HepG2 (cell line): ENCODE results near the gene GRP. TPM values are rescaled to one million over a fixed set of nuclear protein-coding genes. Genes with fewer than 3 reads are reported as not detected.

Experiments used
- ATAC-seq: fragments of 200-7000 bp; cut with Tn5 transposase; 3 replicates; pipeline ENCODE4 v1.9.1; 2020; ENCODE audit warnings: mild to moderate bottlenecking, moderate library complexity
- BruUV-seq: library from RNA; stranded (reverse); fragments of 400-500 nt; replicated peaks from 2 replicates; lab custom pipeline; 2021; lab: Mats Ljungman, UMichigan
- CTCF ChIA-PET: fragments of 300-600 bp; formaldehyde crosslinking; extraction: SDS; loops from one replicate; lab custom pipeline; 2021; ENCODE audit warnings: low total read pairs, inconsistent platforms, low intra/inter-chr PET ratio; lab: Yijun Ruan, JAX
- POLR2A ChIA-PET: fragments of 350-600 bp; sonication (Branson Sonifier 250); formaldehyde crosslinking; loops from one replicate; lab custom pipeline; 2020; ENCODE audit warnings: antibody characterized with exemption, inconsistent platforms; lab: Yijun Ruan, JAX
- DNase-seq: peaks from one replicate; pipeline ENCODE4 v3.0.0-alpha.2; 2015; ENCODE audit warnings: low spot score
- FAIRE-seq: peaks from 3 replicates; lab custom pipeline; 2011; peaks lifted over from hg19 to GRCh38; lab: Jason Lieb, UNC
- H2AFZ ChIP-seq: one replicate; pipeline ENCODE4 v1.6.1; 2011; ENCODE audit warnings: low read length, inconsistent platforms
- H3K27ac ChIP-seq: fragments of 300-600 bp; 3 replicates; pipeline ENCODE4 v1.8.0; 2011; ENCODE audit warnings: mixed run types, mild to moderate bottlenecking, mixed read lengths, low read length, inconsistent platforms; ENCODE audit not compliant: insufficient read depth; ENCODE audit errors: extremely low read length
- H3K27me3 ChIP-seq, 2 experiments: fragments of 200-600 bp in 1 of 2; 2 replicates in 1 of 2; 3 replicates in 1 of 2; pipeline versions ENCODE4 v1.6.0 to v1.8.0; 2011; ENCODE audit warnings: low read length in 2 of 2, mild to moderate bottlenecking in 2 of 2, moderate library complexity in 2 of 2, inconsistent platforms in 1 of 2; ENCODE audit not compliant: insufficient read depth in 2 of 2, control insufficient read depth in 1 of 2
- H3K36me3 ChIP-seq, 2 experiments: fragments of 200-600 bp in 1 of 2; replicated peaks in 1 of 2; 2 replicates in 1 of 2; 3 replicates in 1 of 2; pipeline versions ENCODE4 v1.5.1 to v1.8.0; 2011; ENCODE audit warnings: low read length in 2 of 2, inconsistent platforms in 1 of 2; ENCODE audit not compliant: insufficient read depth in 2 of 2, control insufficient read depth in 1 of 2
- H3K4me1 ChIP-seq: 2 replicates; pipeline ENCODE4 v1.5.1; 2012; ENCODE audit warnings: low read length, inconsistent platforms; ENCODE audit not compliant: insufficient read depth
- H3K4me2 ChIP-seq: 2 replicates; pipeline ENCODE4 v1.6.0; 2011; ENCODE audit warnings: low read depth, low read length, inconsistent platforms
- H3K4me3 ChIP-seq, 3 experiments: fragments of 200-600 bp in 1 of 3; sonication (generic), shearing (Covaris generic) in 1 of 3; replicated peaks in 1 of 3; 2 replicates each; pipeline ENCODE4 v1.5.1; 2011 to 2016; ENCODE audit warnings: low read length in 3 of 3, inconsistent platforms in 2 of 3, low read depth in 2 of 3, mild to moderate bottlenecking in 2 of 3, control low read depth in 1 of 3, mixed read lengths in 1 of 3; ENCODE audit not compliant: insufficient read depth in 1 of 3
- H3K79me2 ChIP-seq: one replicate; pipeline ENCODE4 v1.6.1; 2011; ENCODE audit warnings: low read length, inconsistent platforms; ENCODE audit not compliant: insufficient read depth
- H3K9ac ChIP-seq: 2 replicates; pipeline ENCODE4 v1.6.0; 2011; ENCODE audit warnings: mild to moderate bottlenecking, low read depth, low read length, inconsistent platforms; ENCODE audit not compliant: insufficient read depth
- H3K9me3 ChIP-seq: 2 replicates; pipeline ENCODE4 v1.5.1; 2012; ENCODE audit warnings: mild to moderate bottlenecking, low read length
- H4K20me1 ChIP-seq: 2 replicates; pipeline ENCODE4 v1.6.0; 2011; ENCODE audit warnings: inconsistent platforms, mild to moderate bottlenecking, low read length, moderate library complexity; ENCODE audit not compliant: insufficient read depth
- BORCS8-MEF2B ChIP-seq: sonication (generic); formaldehyde crosslinking; IDR thresholded peaks from 2 replicates; pipeline ENCODE4 v1.8.0; 2022; ENCODE audit warnings: mild to moderate bottlenecking, missing genetic modification reagents
- ERF ChIP-seq: IDR thresholded peaks from 2 replicates; pipeline ENCODE4 v1.6.1; 2018; ENCODE audit warnings: missing biosample characterization, missing genetic modification reagents
- MBD4 ChIP-seq: IDR thresholded peaks from 2 replicates; pipeline ENCODE4 v1.6.1; 2012; ENCODE audit warnings: low read length, inconsistent platforms, borderline replicate concordance
- PHF20 ChIP-seq: sonication (generic); formaldehyde crosslinking; IDR thresholded peaks from 2 replicates; pipeline ENCODE4 v1.5.0; 2020; ENCODE audit warnings: mild to moderate bottlenecking, missing genetic modification reagents
- RFX1 ChIP-seq: fragments of 450-650 bp; IDR thresholded peaks from 2 replicates; pipeline ENCODE4 v1.6.1; 2017
- TCF7 ChIP-seq: sonication (generic); IDR thresholded peaks from 2 replicates; pipeline ENCODE4 v1.6.1; 2016; ENCODE audit warnings: antibody characterized with exemption, low read depth
- ZFP82 ChIP-seq: sonication (generic); formaldehyde crosslinking; IDR thresholded peaks from 2 replicates; pipeline ENCODE4 v1.5.1; 2020; ENCODE audit warnings: mild to moderate bottlenecking, missing genetic modification reagents, borderline replicate concordance
- ZNF34 ChIP-seq: sonication (generic); formaldehyde crosslinking; IDR thresholded peaks from 2 replicates; pipeline ENCODE4 v1.4.0; 2020; ENCODE audit warnings: mild to moderate bottlenecking, missing genetic modification reagents, borderline replicate concordance
- ZNF644 ChIP-seq: IDR thresholded peaks from 2 replicates; pipeline ENCODE4 v1.6.1; 2016; ENCODE audit warnings: low read depth
- ZNF7 ChIP-seq: IDR thresholded peaks from 2 replicates; pipeline ENCODE4 v1.6.1; 2016; ENCODE audit warnings: missing biosample characterization, missing genetic modification reagents
- WGBS: methylation state at CpG from one replicate; pipeline ENCODE4 v1.1.6; 2017; ENCODE audit warnings: low lambda C conversion rate; 5-methylcytosine and 5-hydroxymethylcytosine counted together
- in situ Hi-C: cut with HindIII; loops from 2 replicates; pipeline ENCODE4 v1.10.0; 2017; ENCODE audit warnings: low pct_unique_long_range_greater_than_20kb; ENCODE audit not compliant: extremely low pct_ligation_motif_present
- intact Hi-C: fragments of 100-400 bp; cut with micrococcal nuclease; formaldehyde crosslinking; loops from one replicate; pipeline ENCODE4 v1.10.0; 2022; ENCODE audit not compliant: unreplicated experiment
- polyA plus RNA-seq, 8 experiments: library from polyadenylated mRNA; depleted of rRNA in 3 of 8; stranded (reverse) in 7 of 8; unstranded in 1 of 8; fragments of >200 nt; fragmentation: Illumina TruSeq in 4 of 8; extraction: Trizol in 4 of 8; gene quantifications; 2 replicates each; pipeline versions ENCODE4 v1.2.1 to v1.2.3, GENCODE V29; 2011 to 2016; ENCODE audit warnings: low read depth in 4 of 8, missing spikeins in 1 of 8, mixed read lengths in 1 of 8; ENCODE audit not compliant: insufficient read depth in 1 of 8
- total RNA-seq, 5 experiments: library from RNA; depleted of rRNA; stranded (reverse); fragments of >200 nt; fragmentation: Illumina TruSeq; extraction: Trizol; gene quantifications; 2 replicates each; pipeline ENCODE4 v1.2.3, GENCODE V29; 2016; ENCODE audit warnings: low read depth in 1 of 5
- TF ChIP-seq, protein P1 (sequence below): sonication (generic); formaldehyde crosslinking; IDR thresholded peaks from 2 replicates; pipeline ENCODE4 v1.9.0; 2021; ENCODE audit warnings: missing genetic modification reagents, mild to moderate bottlenecking, borderline replicate concordance
- TF ChIP-seq, protein P2 (sequence below): sonication (generic); formaldehyde crosslinking; IDR thresholded peaks from 2 replicates; pipeline ENCODE4 v1.5.0; 2020; ENCODE audit warnings: missing genetic modification reagents
- TF ChIP-seq, protein P3 (sequence below): sonication (generic); formaldehyde crosslinking; IDR thresholded peaks from 2 replicates; pipeline ENCODE4 v1.4.0; 2020; ENCODE audit warnings: missing genetic modification reagents
- TF ChIP-seq, protein P4 (sequence below): sonication (generic); formaldehyde crosslinking; IDR thresholded peaks from 2 replicates; pipeline ENCODE4 v1.9.0; 2021; ENCODE audit warnings: missing genetic modification reagents, mild to moderate bottlenecking, borderline replicate concordance

Gene GRP
- total and polyA plus RNA-seq, 2 of the 13 experiments (the other 11 are each of a cell fraction or from before 2014, with no cell fraction given), result not detected

DNA sequence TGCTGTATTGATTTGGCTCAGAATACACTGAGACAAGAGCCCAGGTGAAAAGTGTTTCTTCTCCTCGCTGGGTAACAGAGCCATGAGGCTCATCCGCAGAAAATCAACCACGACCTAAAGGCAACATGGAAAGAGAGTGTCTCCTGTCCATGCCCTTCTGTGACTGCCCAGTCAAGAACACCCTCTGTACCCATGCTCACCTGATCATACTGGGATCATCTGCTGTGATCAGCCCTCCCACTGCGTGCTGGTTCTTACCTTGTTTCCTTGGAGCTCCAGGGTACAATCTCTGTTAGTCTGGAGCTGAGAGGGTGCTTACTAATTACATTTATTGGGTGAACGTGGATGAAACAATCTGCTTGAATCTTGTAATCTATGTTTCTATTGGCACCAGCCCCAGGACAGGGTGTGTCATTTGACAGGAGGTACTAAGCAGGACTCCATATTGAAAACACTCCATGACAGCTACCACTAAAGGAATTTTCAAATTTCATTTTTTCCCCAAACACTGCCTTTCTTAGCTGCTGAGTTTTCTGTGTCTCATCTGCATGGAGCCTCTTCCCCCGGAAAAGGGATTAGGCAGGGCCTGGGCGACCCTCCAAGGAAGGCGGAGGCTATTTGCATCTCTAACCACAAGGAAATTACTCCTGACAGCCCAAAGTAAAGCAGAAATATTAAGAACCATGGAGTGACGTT is 39.7 kb upstream of the GRP start:
- Histone ChIP-seq H3K36me3 (no peaks in the 10 kb centered on the region), H3K9me3 (no peaks in the 10 kb centered on the region), H4K20me1 (no peaks in the 10 kb centered on the region), H3K9ac (no peak overlapping the region), H3K4me2 (no peak overlapping the region), H3K79me2 (no peaks in the 10 kb centered on the region), H3K4me3 (no peak overlapping the region), H3K27me3 (peaks cover 0 to 11% of the 10 kb centered on the region in 2 experiments; a peak in 1 of 5 replicates), H2AFZ (no peak overlapping the region), H3K27ac (no peak overlapping the region), H3K4me1 (no peaks in the 10 kb centered on the region)
- FAIRE-seq, result no peak
- intact Hi-C loops, result no loop called here
- ChIA-PET CTCF (no interaction called here), POLR2A (no interaction called here)
- WGBS, result 32% methylated on average over 6 of the region's 9 CpGs
- in situ Hi-C loops, result no loop called here
- no peak for TF ChIP-seq ZFP82 (CRISPR knock-in tag)
- TF ChIP-seq, protein P1, sequence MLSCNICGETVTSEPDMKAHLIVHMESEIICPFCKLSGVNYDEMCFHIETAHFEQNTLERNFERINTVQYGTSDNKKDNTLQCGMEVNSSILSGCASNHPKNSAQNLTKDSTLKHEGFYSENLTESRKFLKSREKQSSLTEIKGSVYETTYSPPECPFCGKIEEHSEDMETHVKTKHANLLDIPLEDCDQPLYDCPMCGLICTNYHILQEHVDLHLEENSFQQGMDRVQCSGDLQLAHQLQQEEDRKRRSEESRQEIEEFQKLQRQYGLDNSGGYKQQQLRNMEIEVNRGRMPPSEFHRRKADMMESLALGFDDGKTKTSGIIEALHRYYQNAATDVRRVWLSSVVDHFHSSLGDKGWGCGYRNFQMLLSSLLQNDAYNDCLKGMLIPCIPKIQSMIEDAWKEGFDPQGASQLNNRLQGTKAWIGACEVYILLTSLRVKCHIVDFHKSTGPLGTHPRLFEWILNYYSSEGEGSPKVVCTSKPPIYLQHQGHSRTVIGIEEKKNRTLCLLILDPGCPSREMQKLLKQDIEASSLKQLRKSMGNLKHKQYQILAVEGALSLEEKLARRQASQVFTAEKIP, result no peak
- no peak for DNase-seq
- no TSS peak for BruUV-seq
- no peak for ATAC-seq

DNA sequence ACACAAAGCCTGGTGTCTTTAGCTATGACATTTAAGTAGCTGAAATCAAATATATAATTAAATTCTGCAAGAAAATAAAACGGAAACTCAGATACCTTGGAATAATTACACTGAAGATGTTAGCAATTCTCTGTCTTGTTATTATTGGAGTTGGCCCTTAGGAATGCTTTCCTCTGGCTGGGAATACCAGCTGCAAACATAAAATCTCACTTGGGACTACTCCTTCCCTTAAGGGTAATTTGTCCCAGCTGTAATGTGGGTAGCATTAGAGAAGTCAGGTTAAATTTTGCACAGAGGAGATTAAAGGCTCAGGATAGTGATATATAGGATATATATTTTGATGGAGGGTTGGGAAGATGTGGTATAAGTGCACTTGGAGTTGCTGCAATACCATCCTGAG is 37.3 kb upstream of the GRP start:
- H4K20me1 ChIP-seq, result no peaks in the 10 kb centered on the region
- ATAC-seq (no peak), DNase-seq (no peak), FAIRE-seq (no peak)
- H3K4me1 ChIP-seq, result no peaks in the 10 kb centered on the region
- H3K27ac ChIP-seq, result no peak overlapping the region
- 84% methylated on average over 1 of the region's 1 CpG for WGBS
- intact Hi-C loops, result no loop called here
- in situ Hi-C loops, result no loop called here
- no TSS peak for BruUV-seq
- no peaks in the 10 kb centered on the region for H3K36me3 ChIP-seq
- no peak overlapping the region for H3K4me3 ChIP-seq
- H3K9me3 ChIP-seq, result no peaks in the 10 kb centered on the region
- no peak for TF ChIP-seq TCF7
- TF ChIP-seq, protein P2, sequence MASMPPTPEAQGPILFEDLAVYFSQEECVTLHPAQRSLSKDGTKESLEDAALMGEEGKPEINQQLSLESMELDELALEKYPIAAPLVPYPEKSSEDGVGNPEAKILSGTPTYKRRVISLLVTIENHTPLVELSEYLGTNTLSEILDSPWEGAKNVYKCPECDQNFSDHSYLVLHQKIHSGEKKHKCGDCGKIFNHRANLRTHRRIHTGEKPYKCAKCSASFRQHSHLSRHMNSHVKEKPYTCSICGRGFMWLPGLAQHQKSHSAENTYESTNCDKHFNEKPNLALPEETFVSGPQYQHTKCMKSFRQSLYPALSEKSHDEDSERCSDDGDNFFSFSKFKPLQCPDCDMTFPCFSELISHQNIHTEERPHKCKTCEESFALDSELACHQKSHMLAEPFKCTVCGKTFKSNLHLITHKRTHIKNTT (CRISPR knock-in tag), result no peak
- TF ChIP-seq, protein P3, sequence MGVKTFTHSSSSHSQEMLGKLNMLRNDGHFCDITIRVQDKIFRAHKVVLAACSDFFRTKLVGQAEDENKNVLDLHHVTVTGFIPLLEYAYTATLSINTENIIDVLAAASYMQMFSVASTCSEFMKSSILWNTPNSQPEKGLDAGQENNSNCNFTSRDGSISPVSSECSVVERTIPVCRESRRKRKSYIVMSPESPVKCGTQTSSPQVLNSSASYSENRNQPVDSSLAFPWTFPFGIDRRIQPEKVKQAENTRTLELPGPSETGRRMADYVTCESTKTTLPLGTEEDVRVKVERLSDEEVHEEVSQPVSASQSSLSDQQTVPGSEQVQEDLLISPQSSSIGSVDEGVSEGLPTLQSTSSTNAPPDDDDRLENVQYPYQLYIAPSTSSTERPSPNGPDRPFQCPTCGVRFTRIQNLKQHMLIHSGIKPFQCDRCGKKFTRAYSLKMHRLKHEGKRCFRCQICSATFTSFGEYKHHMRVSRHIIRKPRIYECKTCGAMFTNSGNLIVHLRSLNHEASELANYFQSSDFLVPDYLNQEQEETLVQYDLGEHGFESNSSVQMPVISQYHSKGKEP, result no peak
- no peak for TF ChIP-seq ZNF644 (CRISPR knock-in tag)
- TF ChIP-seq BORCS8-MEF2B (CRISPR knock-in tag), result no peak
- no peak for TF ChIP-seq MBD4
- no peak for TF ChIP-seq ZNF34 (CRISPR knock-in tag)
- no peak for TF ChIP-seq ERF (CRISPR knock-in tag)
- TF ChIP-seq, protein P4, sequence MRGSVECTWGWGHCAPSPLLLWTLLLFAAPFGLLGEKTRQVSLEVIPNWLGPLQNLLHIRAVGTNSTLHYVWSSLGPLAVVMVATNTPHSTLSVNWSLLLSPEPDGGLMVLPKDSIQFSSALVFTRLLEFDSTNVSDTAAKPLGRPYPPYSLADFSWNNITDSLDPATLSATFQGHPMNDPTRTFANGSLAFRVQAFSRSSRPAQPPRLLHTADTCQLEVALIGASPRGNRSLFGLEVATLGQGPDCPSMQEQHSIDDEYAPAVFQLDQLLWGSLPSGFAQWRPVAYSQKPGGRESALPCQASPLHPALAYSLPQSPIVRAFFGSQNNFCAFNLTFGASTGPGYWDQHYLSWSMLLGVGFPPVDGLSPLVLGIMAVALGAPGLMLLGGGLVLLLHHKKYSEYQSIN, result no peak
- TF ChIP-seq RFX1, result no peak
- TF ChIP-seq ZNF7 (CRISPR knock-in tag), result no peak
- no peak for TF ChIP-seq PHF20 (CRISPR knock-in tag)
- no peaks in the 10 kb centered on the region for H3K79me2 ChIP-seq
- H3K9ac ChIP-seq, result no peak overlapping the region
- H2AFZ ChIP-seq, result no peak overlapping the region
- POLR2A ChIA-PET, result no interaction called here
- H3K4me2 ChIP-seq, result no peak overlapping the region
- CTCF ChIA-PET, result no interaction called here
- peaks cover 0 to 10% of the 10 kb centered on the region in 2 experiments; a peak in 1 of 5 replicates for H3K27me3 ChIP-seq
